Natural killer cell (primary cell): ENCODE measurements around the gene ATXN1. TPM values are rescaled to one million over a fixed set of nuclear protein-coding genes. Genes with fewer than 3 reads are reported as not detected.

Source experiments
- ATAC-seq, 3 donors: fragments of 150-1000 bp in 2 of 3; fragments of 200-7000 bp in 1 of 3; cut with Tn5 transposase; 1 replicate in 1 of 3; 2 replicates in 2 of 3; pipeline ENCODE4 v1.10.0; 2021; ENCODE audit warnings: mild to moderate bottlenecking in 2 of 3, moderate library complexity in 2 of 3
- DNase-seq, 2 donors: peaks; one replicate each; pipeline versions ENCODE4 v3.0.0 to v3.0.0-alpha.2; 2013 to 2021; ENCODE audit warnings: mixed read lengths in 1 of 2
- H3K27ac ChIP-seq: one replicate; pipeline ENCODE4 v1.5.1; 2013; ENCODE audit warnings: mild to moderate bottlenecking, low read length
- H3K27me3 ChIP-seq: one replicate; pipeline ENCODE4 v1.6.1; 2013; ENCODE audit warnings: low read length; ENCODE audit not compliant: control insufficient read depth, insufficient read depth
- H3K36me3 ChIP-seq: one replicate; pipeline ENCODE4 v1.6.1; 2013; ENCODE audit warnings: low read length; ENCODE audit not compliant: control insufficient read depth, insufficient read depth
- H3K4me1 ChIP-seq: one replicate; pipeline ENCODE4 v1.6.1; 2013; ENCODE audit warnings: low read length; ENCODE audit not compliant: control insufficient read depth, insufficient read depth
- H3K4me3 ChIP-seq: one replicate; pipeline ENCODE4 v1.5.1; 2013; ENCODE audit warnings: low read length
- H3K9me3 ChIP-seq: one replicate; pipeline ENCODE4 v1.6.1; 2013; ENCODE audit warnings: low read length; ENCODE audit not compliant: control insufficient read depth, insufficient read depth
- H3K27ac Mint-ChIP-seq, 2 donors: one replicate each; pipeline ENCODE4 v1.8.0; 2022; ENCODE audit warnings: mild to moderate bottlenecking in 2 of 2, mixed read lengths in 2 of 2, moderate library complexity in 1 of 2
- H3K27me3 Mint-ChIP-seq, 2 donors: one replicate each; pipeline ENCODE4 v1.8.0; 2022; ENCODE audit warnings: low read depth in 2 of 2, mixed read lengths in 2 of 2
- H3K36me3 Mint-ChIP-seq: one replicate; pipeline ENCODE4 v1.8.0; 2022; ENCODE audit warnings: mixed read lengths
- H3K4me1 Mint-ChIP-seq, 2 donors: one replicate each; pipeline ENCODE4 v1.8.0; 2022; ENCODE audit warnings: mixed read lengths in 2 of 2
- H3K4me3 Mint-ChIP-seq: one replicate; pipeline ENCODE4 v1.8.0; 2022; ENCODE audit warnings: mild to moderate bottlenecking, moderate library complexity, mixed read lengths
- H3K9me3 Mint-ChIP-seq, 2 donors: one replicate each; pipeline ENCODE4 v1.8.0; 2022; ENCODE audit warnings: mixed read lengths in 2 of 2
- WGBS: methylation state at CpG from one replicate; pipeline ENCODE4 v1.1.7; 2013; ENCODE audit warnings: missing lambda C conversion rate; ENCODE audit not compliant: insufficient coverage; 5-methylcytosine and 5-hydroxymethylcytosine counted together
- intact Hi-C: fragments of 100-400 bp; cut with micrococcal nuclease; formaldehyde crosslinking; loops from one replicate; pipeline ENCODE4 v1.14.2; 2022
- total RNA-seq, 4 donors: library from RNA; stranded (reverse); fragments of 120-200 nt in 1 of 4; gene quantifications; one replicate each; pipeline versions ENCODE4 v1.2.3 to v1.2.4, GENCODE V29; 2013 to 2022
- TF ChIP-seq, protein P1 (sequence below): fragments of 200-600 bp; IDR thresholded peaks from one replicate; pipeline ENCODE4 v1.8.0; 2022; ENCODE audit warnings: antibody characterized with exemption

Gene ATXN1
- total RNA-seq, 3 donors from 2014 or later (not counting 1 experiment from before 2014, with no cell fraction given) = 90.4 to 120 (median 97.9) TPM

DNA sequence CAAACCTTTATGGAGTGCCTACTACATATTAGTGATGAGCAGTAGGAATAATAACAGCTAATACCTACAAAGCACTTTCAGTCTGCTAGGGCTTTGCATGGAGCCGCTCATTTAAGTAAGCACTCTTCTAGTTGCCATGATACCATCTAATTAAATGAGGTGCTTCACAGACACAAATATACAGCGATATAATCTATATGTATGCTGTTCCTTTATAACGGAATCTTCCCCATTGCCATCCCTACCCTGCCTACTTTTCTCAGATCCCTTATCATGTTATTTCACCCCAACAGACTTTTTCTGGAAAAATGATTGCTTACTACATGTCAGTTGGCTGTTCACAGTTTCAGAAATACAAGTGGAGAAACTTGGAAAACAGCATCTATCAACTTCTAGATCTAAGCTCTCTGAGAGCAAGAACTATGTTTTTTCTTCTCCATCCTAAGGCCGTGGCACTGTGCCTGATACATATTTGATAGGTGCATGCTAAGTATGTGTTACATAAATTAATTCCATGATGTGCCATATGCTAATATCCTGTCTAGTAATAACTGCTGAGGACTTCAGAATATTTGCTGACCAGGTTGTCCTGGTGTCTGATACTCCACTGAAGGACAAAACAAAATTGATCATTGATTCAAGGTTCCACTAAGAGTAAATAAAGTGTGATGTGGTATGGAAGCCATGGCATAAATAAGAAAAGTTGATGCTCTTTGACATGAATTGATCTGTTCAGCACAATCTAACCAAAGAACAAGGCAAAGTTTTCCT is 398.3 kb downstream of the ATXN1 start:
- Histone ChIP-seq H3K4me3 (no peak overlapping the region), H3K9me3 (no peaks in the 10 kb centered on the region), H3K27ac (no peak overlapping the region), H3K36me3 (no peaks in the 10 kb centered on the region), H3K27me3 (no peaks in the 10 kb centered on the region), H3K4me1 (no peaks in the 10 kb centered on the region)
- Mint-ChIP-seq H3K4me3 (no peak overlapping the region), H3K36me3 (no peaks in the 10 kb centered on the region), H3K27me3 (no peaks in the 10 kb centered on the region), H3K4me1 (peaks cover 0 to 4% of the 10 kb centered on the region in 2 donors), H3K27ac (no peak overlapping the region), H3K9me3 (no peaks in the 10 kb centered on the region)
- intact Hi-C loops = no loop called here
- ATAC-seq = no peak
- 100% methylated on average over 4 of the region's 4 CpGs for WGBS
- TF ChIP-seq, protein P1, sequence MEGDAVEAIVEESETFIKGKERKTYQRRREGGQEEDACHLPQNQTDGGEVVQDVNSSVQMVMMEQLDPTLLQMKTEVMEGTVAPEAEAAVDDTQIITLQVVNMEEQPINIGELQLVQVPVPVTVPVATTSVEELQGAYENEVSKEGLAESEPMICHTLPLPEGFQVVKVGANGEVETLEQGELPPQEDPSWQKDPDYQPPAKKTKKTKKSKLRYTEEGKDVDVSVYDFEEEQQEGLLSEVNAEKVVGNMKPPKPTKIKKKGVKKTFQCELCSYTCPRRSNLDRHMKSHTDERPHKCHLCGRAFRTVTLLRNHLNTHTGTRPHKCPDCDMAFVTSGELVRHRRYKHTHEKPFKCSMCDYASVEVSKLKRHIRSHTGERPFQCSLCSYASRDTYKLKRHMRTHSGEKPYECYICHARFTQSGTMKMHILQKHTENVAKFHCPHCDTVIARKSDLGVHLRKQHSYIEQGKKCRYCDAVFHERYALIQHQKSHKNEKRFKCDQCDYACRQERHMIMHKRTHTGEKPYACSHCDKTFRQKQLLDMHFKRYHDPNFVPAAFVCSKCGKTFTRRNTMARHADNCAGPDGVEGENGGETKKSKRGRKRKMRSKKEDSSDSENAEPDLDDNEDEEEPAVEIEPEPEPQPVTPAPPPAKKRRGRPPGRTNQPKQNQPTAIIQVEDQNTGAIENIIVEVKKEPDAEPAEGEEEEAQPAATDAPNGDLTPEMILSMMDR = no peak
- DNase-seq = no peak

DNA sequence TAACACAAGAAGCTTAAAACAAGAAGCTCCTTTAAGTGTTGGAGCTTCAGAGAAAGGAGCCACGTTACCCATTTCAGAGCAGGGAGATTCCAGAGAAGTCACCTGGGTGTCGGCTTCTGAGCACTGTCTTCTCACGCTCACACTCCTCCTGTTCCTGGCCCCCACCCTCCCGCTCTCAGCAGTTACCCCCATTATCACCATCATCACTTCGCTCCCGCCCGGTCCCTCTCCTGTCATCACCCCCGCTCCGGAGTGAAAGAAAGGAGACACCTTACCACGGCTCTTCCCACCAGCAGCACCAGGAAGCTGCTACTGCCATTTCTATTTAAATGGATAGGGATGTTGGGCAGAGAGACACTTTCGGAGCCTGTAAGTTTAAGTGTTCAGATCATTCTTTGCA is 399.0 kb downstream of the ATXN1 start:
- no peaks in the 10 kb centered on the region for H3K4me1 ChIP-seq
- H3K27me3 ChIP-seq = no peaks in the 10 kb centered on the region
- intact Hi-C loops = no loop called here
- no peak overlapping the region for H3K27ac ChIP-seq
- WGBS = 89% methylated on average over 11 of the region's 11 CpGs
- no peaks in the 10 kb centered on the region for H3K27me3 Mint-ChIP-seq
- no peaks in the 10 kb centered on the region for H3K9me3 Mint-ChIP-seq
- no peaks in the 10 kb centered on the region for H3K36me3 Mint-ChIP-seq
- H3K9me3 ChIP-seq = no peaks in the 10 kb centered on the region
- H3K4me1 Mint-ChIP-seq = peaks cover 0 to 10% of the 10 kb centered on the region in 2 donors
- no peak overlapping the region for H3K4me3 ChIP-seq
- no peak for DNase-seq
- no peaks in the 10 kb centered on the region for H3K36me3 ChIP-seq
- TF ChIP-seq, protein P1 = no peak
- H3K4me3 Mint-ChIP-seq = no peak overlapping the region
- ATAC-seq = no peak
- H3K27ac Mint-ChIP-seq = no peak overlapping the region

DNA sequence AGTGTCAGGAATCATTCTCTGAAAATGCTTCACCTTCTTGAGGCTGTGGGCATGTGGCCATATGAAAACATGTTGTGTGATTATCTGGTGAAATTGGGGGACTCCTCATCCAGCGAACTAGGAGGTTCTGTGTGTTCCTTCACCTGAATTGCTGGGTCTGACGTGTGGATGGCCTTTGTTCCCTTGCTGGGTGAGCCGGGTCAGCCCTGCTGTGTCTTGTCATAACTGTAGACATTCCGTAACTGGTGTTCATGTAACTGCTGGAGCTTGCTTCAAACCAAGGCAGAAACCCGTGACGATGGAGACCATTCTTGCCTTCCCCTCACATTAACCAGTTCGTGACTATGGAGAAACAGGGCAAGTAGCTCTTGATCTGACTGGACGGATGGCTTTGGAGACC is 399.4 kb downstream of the ATXN1 start:
- Histone ChIP-seq H3K9me3 (no peaks in the 10 kb centered on the region), H3K36me3 (no peaks in the 10 kb centered on the region), H3K4me3 (no peak overlapping the region), H3K4me1 (no peaks in the 10 kb centered on the region), H3K27ac (no peak overlapping the region), H3K27me3 (no peaks in the 10 kb centered on the region)
- H3K27ac Mint-ChIP-seq = no peak overlapping the region
- intact Hi-C loops = no loop called here
- 79% methylated on average over 8 of the region's 8 CpGs for WGBS
- ATAC-seq (no peak), DNase-seq (no peak)
- H3K9me3 Mint-ChIP-seq = no peaks in the 10 kb centered on the region
- no peak overlapping the region for H3K4me3 Mint-ChIP-seq
- TF ChIP-seq, protein P1 = no peak
- no peaks in the 10 kb centered on the region for H3K27me3 Mint-ChIP-seq
- H3K36me3 Mint-ChIP-seq = no peaks in the 10 kb centered on the region
- H3K4me1 Mint-ChIP-seq = peaks cover 0 to 6% of the 10 kb centered on the region in 2 donors

DNA sequence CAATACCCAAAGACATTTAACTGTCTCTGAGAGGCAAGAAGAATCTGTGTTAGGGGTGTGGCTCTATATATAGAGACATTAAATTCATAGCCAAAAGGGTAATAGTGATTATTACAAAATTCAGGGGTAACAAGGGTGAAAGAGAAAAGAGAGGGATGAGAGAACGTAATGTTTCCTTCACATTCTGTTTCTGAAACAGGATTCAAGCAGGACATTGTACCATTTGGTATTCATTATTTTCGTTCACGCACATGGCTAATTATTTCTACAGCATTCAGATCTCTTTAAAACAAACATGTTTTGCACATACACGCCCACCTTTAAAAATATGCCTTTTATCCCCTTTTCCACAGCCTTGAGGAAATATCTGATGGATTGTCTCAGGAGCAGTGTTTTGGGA is 400.1 kb downstream of the ATXN1 start:
- H3K4me1 Mint-ChIP-seq = peaks cover 0 to 5% of the 10 kb centered on the region in 2 donors
- Histone ChIP-seq H3K27ac (no peak overlapping the region), H3K4me3 (no peak overlapping the region), H3K27me3 (no peaks in the 10 kb centered on the region), H3K4me1 (no peaks in the 10 kb centered on the region), H3K9me3 (no peaks in the 10 kb centered on the region), H3K36me3 (no peaks in the 10 kb centered on the region)
- H3K36me3 Mint-ChIP-seq = no peaks in the 10 kb centered on the region
- TF ChIP-seq, protein P1 = no peak
- H3K9me3 Mint-ChIP-seq = no peaks in the 10 kb centered on the region
- H3K27ac Mint-ChIP-seq = no peak overlapping the region
- ATAC-seq (no peak), DNase-seq (no peak)
- intact Hi-C loops = no loop called here
- 100% methylated on average over 3 of the region's 4 CpGs for WGBS
- no peak overlapping the region for H3K4me3 Mint-ChIP-seq
- H3K27me3 Mint-ChIP-seq = no peaks in the 10 kb centered on the region
